D341Med (cell line): Measurements from ENCODE around the gene C22orf39.
A peak's percentile ranks its signal among the peaks of the same experiment; 100 is the strongest.

Experiments
- DNase-seq: peaks from one replicate; pipeline ENCODE4 v3.0.0; 2012; ENCODE audit warnings: low spot score

C22orf39 gene

DNA sequence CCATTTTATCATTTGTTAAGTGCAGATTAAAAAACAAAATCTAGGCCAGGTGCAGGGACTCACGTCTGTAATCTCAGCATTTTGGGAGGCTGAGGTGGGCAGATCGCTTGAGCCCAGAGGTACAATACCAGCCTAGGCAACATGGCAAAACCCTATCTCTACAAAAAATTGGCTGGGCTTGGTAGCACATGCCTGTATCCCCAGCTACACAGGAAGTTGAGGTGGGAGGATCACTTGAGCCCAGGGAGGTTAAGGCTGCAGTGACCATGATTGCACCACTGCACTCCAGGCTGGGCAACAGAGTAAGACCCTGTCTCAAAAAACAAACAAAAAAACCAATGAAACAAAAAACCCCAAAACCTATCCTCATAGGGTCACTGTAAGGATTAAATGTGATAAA lies 48.9 kb downstream of the C22orf39 start:
- DNase-seq = no peak

DNA sequence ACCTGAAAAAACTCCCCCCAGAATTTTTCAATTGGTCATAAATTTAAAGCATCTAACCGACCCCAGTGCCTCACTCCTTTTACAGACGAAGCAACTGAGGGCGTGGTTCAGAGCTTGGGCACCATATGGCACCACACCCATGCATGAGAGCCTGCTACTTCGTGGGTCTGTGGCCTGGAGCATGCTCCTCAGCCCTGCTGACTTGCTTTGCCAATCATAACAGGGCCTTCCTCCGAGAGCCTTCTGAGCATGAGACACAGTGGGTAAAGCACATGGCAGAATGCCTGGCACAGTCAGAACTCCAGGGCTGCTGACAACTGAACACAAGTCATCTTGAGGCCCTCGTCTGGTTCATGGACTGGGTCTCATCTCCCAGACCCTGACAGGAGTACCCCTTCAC lies 49.3 kb downstream of the C22orf39 start:
- peak; percentile 21 for DNase-seq

GRCh38 chr22:19397734-19398104 lies 49.8 kb downstream of the C22orf39 start:
- no peak for DNase-seq

GRCh38 chr22:19396934-19397733 lies 50.4 kb downstream of the C22orf39 start:
- DNase-seq = no peak

DNA sequence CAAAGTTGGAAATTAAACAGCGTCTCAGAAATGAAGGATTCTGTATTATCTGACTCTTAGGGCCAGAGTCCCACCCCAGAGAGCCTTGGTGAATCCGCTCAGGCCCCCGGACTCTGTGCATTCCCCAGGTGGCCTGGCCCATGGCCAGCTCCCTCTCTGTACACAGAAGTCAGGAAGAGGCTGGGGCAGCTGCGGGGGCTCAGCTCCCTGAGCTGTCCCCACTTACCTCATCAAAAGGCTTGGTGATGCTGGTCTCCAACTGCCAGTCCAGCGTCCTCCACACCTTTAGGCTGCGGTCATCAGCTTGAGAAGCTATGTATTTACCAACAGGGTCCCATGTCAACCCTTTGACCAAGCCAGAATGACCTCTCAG lies 51.0 kb downstream of the C22orf39 start:
- no peak for DNase-seq

DNA sequence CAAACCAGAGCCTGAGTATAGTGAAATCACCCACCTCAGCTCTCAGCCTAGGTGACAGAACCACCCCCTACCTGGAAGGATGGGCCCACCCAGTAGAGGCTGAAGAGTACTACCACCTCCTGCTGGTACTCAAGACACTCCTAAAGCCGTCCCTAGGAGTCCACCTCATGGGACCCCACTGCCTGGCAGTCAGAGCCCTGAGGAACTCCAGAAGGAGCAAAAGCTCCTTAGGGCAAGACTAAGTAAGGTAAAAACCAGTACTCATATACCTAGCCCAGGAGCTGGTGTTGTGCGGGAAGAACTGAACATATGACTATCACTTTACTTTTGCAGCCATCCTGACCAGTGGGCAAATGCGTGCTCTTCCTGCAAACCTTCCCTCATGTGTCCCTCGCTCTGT lies 52.2 kb downstream of the C22orf39 start:
- DNase-seq = peak; percentile 5

- no peak for DNase-seq
Observed at GRCh38 chr22:19394274-19395050, 53.0 kb downstream of the C22orf39 start.

- no peak for DNase-seq
Observed at GRCh38 chr22:19393704-19394103, 53.8 kb downstream of the C22orf39 start.
